GM18502 (cell line): ENCODE data around the gene C19orf44.
A peak's percentile ranks its signal among the peaks of the same experiment; 100 is the strongest.
"Not testable (repeated sequence)": the region's sequence is repeated elsewhere in the genome, so short reads cannot be mapped to it uniquely, and the experiment has no call there.

ENCODE experiments used
- ATAC-seq: cut with Tn5 transposase; IDR thresholded peaks from one replicate; pipeline ENCODE4 v1.9.1; 2021; ENCODE audit warnings: mild to moderate bottlenecking; ENCODE audit not compliant: unreplicated experiment, poor library complexity

The C19orf44 gene

DNA sequence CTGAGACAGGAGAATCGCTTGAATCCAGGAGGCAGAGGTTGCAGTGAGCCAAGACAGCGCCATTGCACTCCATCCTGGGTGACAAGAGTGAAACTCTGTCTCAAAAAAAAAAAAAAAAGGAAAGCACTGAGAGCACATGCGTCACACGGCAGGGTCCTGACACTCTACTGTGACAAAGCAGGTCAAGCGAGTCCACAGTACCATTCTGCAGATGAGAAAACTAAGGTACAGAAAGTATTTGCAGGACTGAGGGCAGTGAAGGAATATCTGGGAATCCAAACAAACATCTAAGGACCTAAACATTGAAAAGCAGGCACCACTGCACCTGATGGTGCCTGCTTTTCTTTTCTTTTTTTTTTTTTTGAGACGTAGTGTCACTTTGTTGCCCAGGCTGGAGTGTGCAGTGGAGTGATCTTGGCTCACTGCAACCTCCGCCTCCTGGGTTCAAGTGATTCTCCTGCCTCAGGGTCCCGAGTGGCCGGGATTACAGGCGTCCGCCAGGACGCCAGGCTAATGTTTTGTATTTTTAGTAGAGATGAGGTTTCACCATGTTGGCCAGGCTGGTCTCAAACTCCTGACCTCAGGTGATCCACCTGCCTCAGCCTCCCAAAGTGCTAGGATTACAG lies 29.3 kb upstream of the C19orf44 start:
- not testable (repeated sequence) for ATAC-seq

DNA sequence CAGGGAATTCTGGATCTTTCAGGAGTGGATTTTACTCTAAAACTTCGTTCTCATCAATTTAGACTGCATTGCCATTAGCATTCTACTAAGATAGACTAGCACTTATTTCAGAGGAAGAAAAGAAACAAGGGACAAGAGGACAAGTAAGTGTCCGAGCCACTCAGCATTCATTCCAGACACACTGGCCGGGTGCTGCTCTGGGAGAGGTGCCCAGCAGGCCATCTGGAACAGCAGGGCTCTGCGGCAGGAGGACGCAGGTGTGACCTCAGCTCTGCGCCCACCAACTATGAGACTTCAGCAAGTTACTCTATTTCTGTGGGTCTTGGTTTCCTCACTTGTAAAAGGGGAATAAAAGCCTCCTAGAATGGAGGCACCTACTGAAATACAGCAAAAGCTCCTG lies 28.6 kb upstream of the C19orf44 start:
- ATAC-seq, result no peak

DNA sequence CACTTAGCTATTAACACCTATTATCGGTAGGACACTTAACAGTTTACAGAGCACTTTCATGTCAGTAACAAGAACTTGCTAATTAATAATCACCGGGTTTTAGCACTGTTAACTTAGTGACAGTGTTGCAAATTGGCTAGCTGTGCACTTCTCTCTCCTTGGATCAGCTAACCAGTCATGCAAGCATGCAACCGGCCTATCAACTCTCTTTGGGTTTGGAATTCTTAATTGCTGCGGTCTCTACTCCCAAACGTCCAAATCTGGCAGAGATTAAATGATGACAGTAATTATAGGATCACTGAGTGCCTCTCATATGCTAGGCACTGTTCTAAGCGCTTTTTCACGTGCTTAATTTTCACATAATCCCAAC lies 25.7 kb upstream of the C19orf44 start:
- ATAC-seq, result no peak

DNA sequence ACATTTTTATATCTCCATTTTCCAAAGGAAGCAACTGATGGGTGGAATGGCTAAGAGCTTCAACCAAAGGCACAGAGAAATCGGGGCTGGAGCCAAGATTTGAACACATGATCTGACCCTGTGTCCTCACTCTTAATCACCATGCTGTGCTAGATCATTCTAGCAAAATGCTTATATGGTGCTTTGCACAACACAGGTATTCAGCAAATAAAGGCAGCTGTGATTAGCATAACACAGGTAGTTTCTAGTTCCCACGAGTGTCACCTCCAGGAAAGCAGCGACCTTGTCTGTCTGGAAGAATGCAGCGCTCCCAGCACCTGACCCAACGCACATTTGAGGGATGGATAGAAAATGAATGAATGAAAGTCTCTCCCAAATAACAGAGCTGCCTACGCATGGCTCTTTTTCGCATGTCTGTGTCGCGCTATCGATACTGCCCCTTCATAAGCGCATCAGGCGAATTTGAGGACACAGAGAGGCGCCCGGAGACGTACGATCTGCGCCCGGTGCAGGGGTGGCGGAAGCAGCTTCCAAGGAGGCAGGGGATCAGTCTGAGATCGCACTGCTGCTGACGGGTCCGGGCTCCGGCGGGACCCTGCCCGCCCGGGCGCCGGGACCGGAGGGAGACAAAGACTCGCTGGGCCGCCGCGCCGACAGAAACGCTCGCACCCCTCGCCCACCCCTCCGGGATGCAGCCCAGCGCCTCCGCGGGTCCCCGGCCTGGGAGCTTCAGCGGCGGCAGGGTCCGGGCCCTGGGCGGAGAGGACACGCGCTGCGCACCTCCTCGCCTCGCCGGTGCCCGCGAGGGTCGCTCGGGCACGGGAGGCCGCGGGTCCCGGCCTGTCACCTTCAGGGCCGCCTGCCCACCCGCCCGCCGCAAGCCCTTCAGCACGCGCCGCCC lies 25.0 kb upstream of the C19orf44 start:
- peak; percentile 28 for ATAC-seq

DNA sequence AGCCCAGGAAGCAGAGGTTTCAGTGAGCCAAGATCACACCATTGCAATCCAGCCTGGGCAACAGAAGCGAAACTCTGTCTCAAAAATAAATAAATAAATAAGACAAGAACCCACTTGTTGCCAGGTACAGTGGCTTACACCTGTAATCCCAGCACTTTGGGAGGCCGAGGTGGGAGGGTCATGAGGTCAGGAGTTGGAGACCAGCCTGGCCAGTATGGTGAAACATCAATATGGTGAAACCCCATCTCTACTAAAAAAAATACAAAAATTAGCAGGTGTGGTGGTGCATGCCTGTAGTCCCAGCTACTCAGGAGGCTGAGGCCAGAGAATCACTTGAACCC lies 23.7 kb upstream of the C19orf44 start:
- ATAC-seq, result not testable (repeated sequence)

DNA sequence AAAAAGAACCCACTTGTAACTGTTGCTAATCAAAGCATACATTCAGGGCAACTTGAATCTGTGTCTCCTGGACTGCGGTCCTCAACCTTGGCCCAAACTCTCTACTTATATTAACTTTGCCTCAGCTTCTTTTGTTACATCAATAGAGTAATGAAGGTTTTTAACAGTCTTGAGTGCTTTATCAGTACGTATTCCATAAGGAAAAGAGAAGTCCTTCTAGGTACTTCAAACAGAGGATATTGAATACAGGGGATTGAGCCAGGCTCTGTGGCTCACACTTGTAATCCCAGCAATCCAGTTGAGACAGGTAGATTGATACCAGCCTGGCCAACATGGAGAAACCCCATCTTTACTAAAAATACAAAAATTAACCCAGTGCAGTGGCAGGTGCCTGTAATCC lies 23.2 kb upstream of the C19orf44 start:
- no peak for ATAC-seq

DNA sequence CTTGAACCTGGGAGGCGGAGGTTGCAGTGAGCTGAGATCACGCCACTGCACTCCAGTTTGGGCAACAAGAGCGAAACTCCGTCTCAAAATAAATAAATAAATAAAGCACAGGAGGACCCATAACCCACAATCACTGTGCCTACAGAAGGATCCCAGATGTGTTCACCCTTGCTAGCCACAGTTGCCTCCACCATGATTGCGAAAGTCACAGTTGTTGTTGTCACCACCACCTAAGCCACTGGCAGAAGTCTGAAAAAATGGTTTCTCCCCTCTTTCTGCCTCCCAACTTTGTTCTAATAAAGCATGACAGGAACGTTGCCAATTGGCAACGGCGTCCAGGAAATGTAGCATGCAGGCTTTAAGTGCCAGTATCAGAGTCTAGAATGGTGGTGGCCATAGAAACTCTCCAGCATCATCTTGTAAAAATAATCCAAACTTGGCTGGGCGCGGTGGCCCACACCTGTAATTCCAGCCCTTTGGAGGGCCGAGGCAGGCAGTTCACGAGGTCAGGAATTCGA lies 22.3 kb upstream of the C19orf44 start:
- ATAC-seq, result no peak

DNA sequence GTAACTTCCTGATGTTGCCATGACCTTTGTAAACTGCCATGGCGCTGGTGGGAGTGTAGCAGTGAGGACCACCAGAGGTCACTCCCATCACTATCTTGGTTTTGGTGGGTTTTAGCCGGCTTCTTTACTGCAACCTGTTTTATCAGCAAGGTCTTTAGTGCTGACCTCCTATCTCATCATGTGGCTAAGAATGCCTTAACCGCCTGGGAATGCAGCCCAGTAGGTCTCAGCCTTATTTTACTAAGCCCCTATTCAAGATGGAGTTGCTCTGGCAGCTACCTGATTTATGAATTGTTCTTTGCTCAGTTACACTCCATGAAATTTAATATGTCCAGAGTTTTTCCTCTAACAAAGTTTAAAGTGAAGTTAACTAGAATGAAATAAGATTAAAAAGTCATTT lies 19.8 kb upstream of the C19orf44 start:
- ATAC-seq, result no peak

DNA sequence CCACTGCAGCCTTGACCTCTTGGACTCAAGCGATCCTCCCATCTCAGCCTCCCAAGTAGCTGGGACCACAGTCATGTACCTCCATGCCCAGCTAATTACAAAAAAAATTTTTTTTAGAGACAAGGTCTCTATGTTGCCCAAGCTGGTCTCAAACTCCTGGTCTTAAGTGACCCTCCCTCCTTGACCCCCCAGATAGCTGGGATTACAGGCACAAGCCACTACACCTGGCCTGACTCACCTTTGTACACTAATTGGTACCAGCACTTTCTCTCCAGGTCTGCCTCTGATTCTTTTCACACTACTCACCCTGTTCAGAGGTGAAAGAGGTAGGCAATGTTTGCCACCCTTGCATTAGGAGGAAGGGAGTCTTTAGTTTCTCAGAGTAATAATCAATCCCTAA lies 18.9 kb upstream of the C19orf44 start:
- no peak for ATAC-seq

DNA sequence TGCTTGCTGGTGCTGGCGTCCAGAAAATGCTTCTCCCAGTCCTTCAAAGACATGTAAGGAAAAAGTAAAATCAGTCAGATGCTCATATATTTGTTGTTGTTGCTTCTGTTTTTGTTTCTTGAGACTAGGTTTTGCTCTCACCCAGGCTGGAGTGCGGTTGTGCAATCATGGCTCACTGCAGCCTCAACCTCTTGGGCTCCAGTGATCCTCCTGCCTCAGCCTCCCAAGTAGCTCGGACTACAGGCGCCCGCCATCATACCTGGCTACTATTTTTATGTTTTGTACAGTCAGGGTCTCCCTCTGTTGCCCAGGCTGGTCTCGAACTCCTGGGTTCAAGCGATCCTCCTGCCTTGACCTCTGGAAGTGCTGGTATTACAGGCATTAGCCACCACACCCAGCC lies 13.4 kb upstream of the C19orf44 start:
- no peak for ATAC-seq

DNA sequence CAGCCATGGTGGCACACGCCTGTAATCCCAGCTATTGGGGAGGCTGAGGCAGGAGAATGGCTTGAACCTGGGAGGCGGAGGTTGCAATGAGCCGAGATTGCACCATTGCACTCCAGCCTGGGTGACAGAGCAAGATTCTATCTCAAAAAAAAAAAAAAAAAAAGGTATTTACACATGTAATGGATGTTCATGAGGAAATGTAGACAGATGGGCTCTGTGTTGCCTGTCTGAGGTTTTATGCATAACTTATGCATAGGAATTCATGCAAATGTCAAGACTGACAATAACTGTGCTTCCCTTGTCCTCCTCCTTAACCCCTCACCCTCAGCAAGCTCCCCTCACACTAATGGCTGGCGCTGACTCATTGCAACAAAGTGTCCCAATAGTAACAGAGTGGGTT lies 9.7 kb upstream of the C19orf44 start:
- not testable (repeated sequence) for ATAC-seq

DNA sequence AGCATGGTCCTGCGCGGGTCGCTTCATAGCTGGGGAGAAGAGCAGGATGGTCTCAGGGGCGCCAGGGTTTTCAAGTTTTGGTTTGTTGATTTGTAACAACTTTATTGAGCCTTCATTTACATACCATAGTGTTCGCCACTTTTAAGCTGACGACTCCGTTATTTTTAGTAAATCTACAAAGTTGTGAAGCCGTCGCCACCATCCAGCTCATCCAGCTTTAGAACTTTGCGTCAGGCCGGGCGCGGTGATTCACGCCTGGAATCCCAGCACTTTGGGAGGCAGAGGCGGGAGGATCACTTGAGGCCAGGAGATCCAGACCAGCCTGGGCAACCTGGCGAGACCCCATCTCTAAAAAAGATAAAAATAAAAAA lies 404 bp downstream of the C19orf44 start:
- no peak for ATAC-seq

DNA sequence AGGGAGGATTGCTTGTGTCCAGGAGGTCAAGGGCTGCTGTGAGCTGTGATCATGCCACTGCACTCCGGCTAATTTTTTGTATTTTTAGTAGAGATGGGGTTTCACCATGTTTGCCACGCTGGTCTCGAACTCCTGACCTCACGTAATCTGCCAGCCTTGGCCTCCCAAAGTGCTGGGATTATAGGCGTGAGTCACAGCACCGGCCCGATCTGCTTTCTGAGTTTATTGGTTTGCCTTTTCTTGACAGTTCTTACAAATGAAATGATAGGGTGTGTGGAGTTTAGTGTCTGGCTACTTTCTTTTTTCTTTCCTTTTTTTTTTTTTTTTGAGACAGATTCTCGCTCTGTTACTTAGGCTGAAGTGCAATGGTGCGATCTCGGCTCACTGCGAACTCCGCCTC lies 848 bp downstream of the C19orf44 start:
- no peak for ATAC-seq

DNA sequence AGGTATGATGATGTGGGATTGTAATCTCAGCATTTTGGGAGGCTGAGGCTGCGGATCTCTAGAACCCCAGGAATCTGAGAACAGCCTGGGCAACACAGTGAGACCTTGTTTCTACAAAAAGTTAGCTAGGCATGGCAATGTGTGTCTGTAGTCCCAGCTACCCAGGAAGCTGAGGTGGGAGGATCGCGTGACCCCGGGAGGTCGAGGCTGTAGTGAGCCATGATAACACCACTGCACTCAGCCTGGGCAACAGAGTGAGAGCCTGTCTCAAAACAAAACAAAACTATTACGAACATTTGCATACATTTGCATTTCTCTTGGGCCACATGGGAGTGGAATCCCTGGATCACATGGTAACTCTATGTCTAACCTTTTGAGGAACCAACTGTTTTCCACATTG lies 1.6 kb downstream of the C19orf44 start:
- ATAC-seq, result no peak

DNA sequence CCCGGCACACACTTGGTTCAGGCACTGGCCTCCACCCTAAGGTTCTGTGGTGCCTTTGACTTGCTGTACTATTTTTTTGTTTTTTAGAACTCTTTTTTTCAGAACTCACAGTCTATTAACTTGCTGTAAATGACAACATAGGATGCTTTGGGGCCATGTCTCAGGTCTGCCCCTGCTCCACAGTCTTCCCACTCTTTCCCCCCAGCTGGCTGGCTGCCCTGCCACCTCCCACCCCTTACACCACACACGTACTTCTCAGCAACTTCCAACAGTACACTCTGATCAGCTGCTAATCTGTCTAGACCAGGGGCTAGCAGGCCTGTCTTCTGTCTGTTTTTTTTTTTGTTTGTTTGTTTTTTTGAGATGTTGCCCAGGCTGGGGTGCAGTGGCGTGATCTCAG lies 8.1 kb downstream of the C19orf44 start:
- ATAC-seq, result no peak

DNA sequence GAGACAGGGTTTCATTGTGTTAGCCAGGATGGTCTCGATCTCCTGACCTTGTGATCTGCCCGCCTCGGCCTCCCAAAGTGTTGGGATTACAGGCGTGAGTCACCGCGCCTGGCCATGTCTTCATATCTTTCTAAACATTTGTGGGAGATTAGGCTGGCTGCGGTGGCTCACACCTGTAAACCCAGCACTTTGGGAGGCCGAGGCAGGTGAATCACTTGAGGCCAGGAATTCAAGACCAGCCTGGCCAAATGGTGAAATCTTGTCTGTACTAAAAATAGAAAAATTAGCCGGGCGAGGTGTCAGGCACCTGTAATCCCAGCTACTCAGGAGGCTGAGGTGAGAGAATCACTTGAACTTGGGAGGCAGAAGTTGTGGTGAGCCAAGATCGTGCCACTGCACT lies 10.0 kb downstream of the C19orf44 start:
- not testable (repeated sequence) for ATAC-seq

DNA sequence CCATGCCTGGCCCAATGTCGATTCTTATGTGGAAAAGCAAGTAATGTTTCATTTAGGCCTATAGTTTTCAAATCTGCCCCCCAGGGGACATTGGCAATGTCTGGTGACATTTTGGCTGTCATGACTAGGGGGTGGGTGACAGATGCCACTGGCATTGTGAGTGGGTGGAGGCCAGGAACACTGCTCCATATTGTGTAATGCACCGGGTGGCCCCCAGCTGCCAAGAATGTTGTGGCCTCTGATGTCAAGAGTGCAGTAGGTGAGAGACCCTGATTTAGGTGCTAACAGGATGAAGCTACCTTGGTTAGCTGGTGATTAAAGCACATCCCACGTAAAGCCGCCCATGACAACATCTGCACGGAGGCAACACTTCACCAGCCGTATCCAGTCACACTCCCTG lies 10.8 kb downstream of the C19orf44 start:
- ATAC-seq, result no peak

DNA sequence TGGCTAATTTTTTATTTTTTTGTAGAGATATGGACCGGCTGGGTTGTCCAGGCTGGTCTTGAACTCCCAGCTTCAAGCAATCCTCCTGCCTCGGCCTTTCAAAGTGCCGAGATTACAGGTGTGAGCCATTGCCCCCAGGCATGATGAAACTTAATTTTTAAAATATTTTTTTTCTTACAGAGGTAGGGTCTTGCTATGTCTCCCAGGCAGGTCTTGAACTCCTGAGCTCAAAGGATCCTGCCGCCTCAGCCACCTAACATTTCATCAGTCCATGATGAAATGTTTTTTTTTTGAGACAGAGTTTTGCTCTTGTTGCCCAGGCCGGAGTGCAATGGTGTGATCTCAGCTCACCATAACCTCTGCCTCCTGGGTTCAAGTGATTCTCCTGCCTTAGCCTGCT lies 12.4 kb downstream of the C19orf44 start:
- ATAC-seq, result no peak

DNA sequence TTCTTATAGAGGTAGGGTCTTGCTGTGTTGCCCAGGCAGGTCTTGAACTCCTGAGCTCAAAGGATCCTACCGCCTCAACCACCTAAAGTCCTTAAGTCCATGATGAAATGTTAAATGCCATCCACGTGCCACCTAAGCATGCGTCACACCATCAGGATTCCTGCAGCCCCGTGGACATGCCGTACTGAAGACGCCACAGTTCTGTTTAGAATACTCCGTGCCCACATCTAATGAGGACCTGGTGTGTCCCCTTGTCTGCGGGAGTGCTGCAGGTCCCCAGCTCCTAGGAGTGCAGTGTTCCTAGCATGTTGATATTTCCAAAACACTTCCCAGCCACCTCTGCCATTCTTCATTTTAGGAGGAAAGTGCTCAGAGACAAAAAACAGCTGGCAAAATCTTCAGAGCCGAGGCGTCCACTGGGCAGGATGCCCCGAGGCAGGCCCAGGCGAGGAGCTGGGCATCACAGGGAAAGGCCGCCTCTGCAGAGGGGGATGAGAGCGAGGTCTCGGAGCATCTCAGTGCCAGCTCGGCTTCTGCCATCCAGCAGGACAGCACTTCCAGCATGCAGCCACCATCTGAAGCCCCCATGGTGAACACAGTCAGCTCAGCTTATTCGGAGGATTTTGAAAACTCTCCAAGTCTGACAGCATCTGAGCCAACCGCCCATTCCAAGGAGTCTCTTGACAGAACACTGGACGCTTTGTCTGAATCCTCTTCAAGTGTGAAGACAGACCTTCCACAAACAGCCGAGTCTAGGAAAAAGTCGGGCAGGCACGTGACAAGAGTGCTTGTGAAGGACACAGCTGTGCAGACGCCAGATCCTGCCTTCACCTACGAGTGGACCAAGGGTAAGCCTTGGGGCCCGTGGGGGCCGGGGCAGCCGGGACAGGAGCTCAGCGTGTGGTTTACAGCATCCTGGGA lies 13.2 kb downstream of the C19orf44 start:
- ATAC-seq, result no peak

DNA sequence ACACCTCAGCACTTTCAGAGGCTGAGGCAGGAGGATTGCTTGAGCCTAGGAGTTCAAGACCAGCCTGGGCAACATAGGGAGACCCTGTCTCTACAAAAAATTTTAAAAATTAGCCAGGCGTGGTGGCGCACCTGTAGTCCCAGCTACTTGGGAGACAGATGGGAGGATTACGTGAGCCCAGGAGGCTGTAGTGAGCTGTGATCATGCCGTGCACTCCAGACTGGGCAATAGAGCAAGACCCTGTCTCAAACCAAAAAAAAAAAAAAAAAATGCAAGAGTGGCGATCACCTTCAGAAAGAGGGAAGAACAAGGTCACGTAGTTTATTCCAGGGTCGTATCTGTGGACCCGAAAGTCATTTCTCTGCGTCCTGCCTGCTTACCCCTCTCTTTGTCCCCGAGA lies 16.4 kb downstream of the C19orf44 start:
- ATAC-seq, result not testable (repeated sequence)
